ENCODE measurements around the gene C6orf89. TPM values are rescaled to one million over a fixed set of nuclear protein-coding genes. Genes with fewer than 3 reads are reported as not detected.

The C6orf89 gene
- total RNA-seq, 4 donors from 2014 or later: 18.6 to 34.9 (median 23.1) TPM

- no peak overlapping the region for H3K4me3 ChIP-seq
- intact Hi-C loops (cut with DNase I): no loop called here
- no peak for DNase-seq
- no peak for TF ChIP-seq CTCF (IDR thresholded peaks at IDR 0.05)
- H3K9me3 ChIP-seq: no peaks in the 10 kb centered on the region
- H3K27ac ChIP-seq: no peak overlapping the region
- 88 to 95% methylated on average over 5 to 6 of the region's 6 CpGs for WGBS, 2 donors
- H3K36me3 ChIP-seq: peaks cover 47 to 96% (median 53%) of the 10 kb centered on the region in 3 donors
- peaks cover 0 to 32% (median 7%) of the 10 kb centered on the region in 3 donors for H3K4me1 ChIP-seq
- no peaks in the 10 kb centered on the region for H3K27me3 ChIP-seq
Measured at GRCh38 chr6:36976931-36977330, 91.2 kb downstream of the C6orf89 start.

DNA sequence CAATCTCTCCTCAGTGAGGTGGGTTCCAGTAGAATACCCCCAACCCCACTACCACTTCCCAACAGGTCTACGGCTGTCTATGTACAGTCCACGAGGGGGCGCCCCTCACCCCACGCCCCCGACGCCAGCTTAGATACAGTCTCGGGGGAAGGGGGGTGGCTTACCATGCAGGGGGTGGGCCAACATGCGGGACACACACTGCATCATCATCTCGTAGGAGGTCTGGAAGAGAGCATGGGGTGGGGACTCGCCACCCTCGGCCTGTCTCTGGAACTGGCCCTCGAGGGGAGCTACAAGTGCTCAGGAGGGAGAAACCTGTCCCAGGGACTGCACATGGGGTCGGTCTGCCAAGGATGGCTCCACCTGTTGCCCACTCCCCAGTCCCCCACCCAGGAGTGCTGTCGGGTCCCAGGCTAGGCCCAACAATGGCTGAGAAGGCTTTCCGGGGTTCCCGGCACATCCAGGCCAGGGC lies 91.8 kb downstream of the C6orf89 start:
- intact Hi-C loops (cut with DNase I): no loop called here
- H3K36me3 ChIP-seq: peaks cover 41 to 91% (median 47%) of the 10 kb centered on the region in 3 donors
- no peak for DNase-seq
- H3K27ac ChIP-seq: no peak overlapping the region
- TF ChIP-seq CTCF (IDR thresholded peaks at IDR 0.05) (peak in 2 of 6 experiments; percentile 11 to 21), POLR2A (IDR thresholded peaks at IDR 0.05) (no peak)
- 94 to 95% methylated on average over 2 to 3 of the region's 16 CpGs for WGBS, 2 donors
- H3K4me1 ChIP-seq: peaks cover 2 to 37% (median 7%) of the 10 kb centered on the region in 3 donors
- no peaks in the 10 kb centered on the region for H3K9me3 ChIP-seq
- no peaks in the 10 kb centered on the region for H3K27me3 ChIP-seq
- H3K4me3 ChIP-seq: no peak overlapping the region

Other genes with a start within 250 kb of the C6orf89 start
- 100 to 1,000 TPM in 2 of 4 donors, 10 to 100 TPM in 2; 86.8 to 209 (median 131) TPM for gene CDKN1A, start 207.2 kb upstream of the C6orf89 start, total RNA-seq
- gene RAB44, start 188.1 kb upstream of the C6orf89 start, total RNA-seq: under 1 TPM in 3 of 4 donors, not detected in 1; 0.11 to 0.76 (median 0.18) TPM
- 1 to 10 TPM; 1.2 to 2.5 (median 1.5) TPM for gene CPNE5, start 46.5 kb upstream of the C6orf89 start, total RNA-seq
- gene PPIL1, start 11.1 kb upstream of the C6orf89 start, total RNA-seq: 10 to 100 TPM; 13.4 to 35.4 (median 28.7) TPM
- gene PI16, start 68.8 kb downstream of the C6orf89 start, total RNA-seq: 1 to 10 TPM; 1.0 to 8.4 (median 2.2) TPM
- 100 to 1,000 TPM; 101 to 153 (median 111) TPM for gene MTCH1, start 100.2 kb downstream of the C6orf89 start, total RNA-seq
- gene FGD2, start 119.7 kb downstream of the C6orf89 start, total RNA-seq: 10 to 100 TPM in 1 of 4 donors, 1 to 10 TPM in 3; 2.6 to 13.4 (median 5.3) TPM

All from esophagus squamous epithelium (tissue), 5 donors.